ENCODE data around the gene EFNA4.
"Not testable (repeated sequence)": the region's sequence is repeated elsewhere in the genome, so short reads cannot be mapped to it uniquely, and the experiment has no call there.

The EFNA4 gene

GRCh38 chr1:155091071-155092051 lies 27.8 kb downstream of the EFNA4 start:
- peak; percentile 23 to 86 (median 74) for DNase-seq

GRCh38 chr1:155092131-155092530 lies 28.6 kb downstream of the EFNA4 start:
- no peak for DNase-seq

DNA sequence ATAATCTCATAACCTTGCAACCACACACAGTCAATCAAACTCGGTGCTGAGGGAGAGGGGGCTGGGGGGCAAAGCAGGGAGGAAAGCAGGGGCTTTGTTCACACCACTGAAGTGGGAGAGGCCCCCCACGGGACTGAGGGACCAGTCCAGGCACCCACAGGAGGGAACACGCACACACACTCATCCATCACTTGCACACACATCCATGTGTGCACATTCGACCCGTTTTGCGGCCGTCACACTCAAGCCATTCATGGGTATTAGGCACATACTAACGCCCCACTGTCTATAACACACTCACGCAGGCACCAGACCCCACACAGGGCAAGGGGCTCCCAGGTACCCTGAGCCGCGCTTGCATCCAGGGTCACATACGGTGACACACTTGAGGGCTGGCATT lies 29.1 kb downstream of the EFNA4 start:
- no peak for DNase-seq

DNA sequence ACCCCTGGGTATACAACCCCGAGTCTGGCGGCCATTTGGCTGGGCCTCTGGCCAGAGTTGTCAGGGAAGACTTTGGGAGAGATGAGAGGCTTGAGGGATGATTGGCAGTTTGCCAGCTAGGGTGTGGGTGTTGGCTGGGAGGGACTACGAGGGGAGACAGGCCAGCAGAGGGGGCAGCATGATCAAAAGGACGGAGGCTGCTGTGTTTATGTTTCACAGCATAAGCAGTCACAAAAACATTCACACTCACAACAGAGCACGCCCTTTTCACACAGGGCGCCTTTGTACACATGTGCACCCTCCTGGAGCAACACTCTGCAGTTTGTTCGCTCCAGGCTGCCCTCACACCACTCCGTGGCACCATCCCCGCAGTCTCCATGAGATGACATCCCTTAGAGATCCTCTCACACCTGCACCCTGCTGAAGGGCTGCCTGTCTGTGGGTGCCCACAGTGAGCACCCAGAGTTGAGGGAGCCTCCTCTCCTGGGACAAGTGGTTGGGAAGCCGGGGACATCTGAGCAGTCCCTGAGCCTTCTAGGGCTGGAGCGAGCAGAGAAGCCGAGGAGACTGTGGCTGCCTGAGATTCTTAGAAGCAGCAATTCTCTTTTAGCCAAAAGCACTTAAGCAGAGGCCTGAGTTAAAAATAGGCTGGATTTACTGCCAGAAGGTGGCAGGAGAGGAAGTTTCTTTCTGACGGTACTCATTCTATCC lies 30.5 kb downstream of the EFNA4 start:
- peak in 1 of 6 experiments; percentile 15 for DNase-seq

DNA sequence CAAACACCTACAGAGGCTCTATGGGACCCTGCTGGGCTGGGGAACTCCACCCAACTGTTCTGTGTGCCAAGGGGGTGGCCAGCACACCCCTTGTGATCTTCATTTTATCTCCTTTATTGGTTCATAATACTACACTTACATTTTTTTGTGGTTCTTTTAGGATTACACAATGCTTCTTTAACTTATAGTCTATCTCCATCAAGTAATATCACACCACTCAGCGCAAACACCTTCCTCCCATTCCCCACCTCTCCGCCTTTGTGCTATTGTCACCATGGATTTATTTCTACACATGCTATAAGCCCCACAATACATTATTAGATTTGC lies 31.0 kb downstream of the EFNA4 start:
- DNase-seq = no peak

- no peak for DNase-seq
Measured at GRCh38 chr1:155099331-155099730, 35.8 kb downstream of the EFNA4 start.

- no peak for DNase-seq
Measured at GRCh38 chr1:155103325-155103724, 39.8 kb downstream of the EFNA4 start.

- DNase-seq = no peak
Measured at GRCh38 chr1:155104605-155105534, 41.3 kb downstream of the EFNA4 start.

DNA sequence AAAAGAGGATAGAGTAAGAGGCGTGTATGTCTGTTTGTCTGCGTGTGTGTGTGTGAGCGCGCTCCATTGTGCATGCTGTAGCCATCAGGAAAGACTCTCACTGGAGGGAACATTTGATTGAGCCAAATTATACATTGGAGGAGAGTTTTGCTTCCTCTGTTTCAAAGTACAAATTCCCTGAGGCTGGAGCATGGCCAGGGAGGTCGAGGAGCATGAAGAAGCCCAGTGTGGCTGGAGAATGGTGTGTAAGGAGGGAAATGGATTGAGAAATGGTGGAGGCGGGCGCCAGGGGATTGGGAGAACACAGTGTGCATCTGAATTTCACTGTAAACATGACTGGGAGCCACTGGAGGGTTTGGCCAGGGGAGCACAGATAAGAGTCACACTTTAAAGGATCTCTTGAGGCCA lies 42.1 kb downstream of the EFNA4 start:
- DNase-seq = no peak

- DNase-seq = no peak
Measured at GRCh38 chr1:155106862-155107261, 43.3 kb downstream of the EFNA4 start.

DNA sequence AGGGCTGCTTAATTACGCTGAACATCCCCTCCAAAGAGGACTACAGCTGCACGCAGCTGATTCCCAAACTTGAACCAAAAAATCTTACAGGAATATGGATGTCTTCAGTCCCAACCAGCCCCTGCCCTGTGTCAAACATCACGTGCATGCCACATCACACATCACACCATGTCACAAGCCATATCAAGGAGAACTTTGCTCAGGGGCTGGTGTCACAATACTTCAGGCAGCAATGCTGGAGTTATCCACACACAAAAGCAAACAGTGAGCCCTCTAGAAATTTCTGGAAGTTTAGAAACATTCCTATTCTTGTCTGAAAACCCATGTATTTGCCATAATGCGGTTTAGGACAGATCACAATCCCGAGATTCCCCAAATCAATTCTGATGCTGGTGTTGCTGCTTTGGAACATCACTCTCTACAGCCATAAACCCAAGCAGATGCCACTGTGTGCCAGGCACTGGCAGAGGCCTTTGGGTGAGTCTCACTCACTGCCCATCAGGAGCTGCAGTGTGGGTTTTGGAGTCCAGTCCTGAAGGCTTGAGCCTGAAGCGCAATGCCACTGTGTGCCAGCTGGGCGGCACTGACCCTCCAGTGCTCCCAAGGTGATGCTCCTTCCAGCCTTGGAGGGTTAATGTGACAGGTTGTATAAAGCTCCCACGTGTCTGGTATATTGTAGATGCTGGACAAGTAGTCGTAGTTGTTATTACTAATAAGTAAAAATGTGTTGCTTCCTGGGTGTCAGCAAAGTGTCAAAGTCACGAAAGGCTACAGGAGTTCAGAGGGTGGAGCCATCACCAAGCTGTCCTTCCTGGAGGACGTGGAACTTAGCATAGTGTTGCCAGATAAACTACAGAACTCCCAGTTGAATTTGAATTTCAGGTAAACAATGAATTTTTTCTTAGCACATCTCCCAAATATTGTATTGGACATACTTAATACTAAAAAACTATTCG lies 44.0 kb downstream of the EFNA4 start:
- no peak for DNase-seq

- no peak for DNase-seq
Measured at GRCh38 chr1:155108296-155108695, 44.8 kb downstream of the EFNA4 start.

DNA sequence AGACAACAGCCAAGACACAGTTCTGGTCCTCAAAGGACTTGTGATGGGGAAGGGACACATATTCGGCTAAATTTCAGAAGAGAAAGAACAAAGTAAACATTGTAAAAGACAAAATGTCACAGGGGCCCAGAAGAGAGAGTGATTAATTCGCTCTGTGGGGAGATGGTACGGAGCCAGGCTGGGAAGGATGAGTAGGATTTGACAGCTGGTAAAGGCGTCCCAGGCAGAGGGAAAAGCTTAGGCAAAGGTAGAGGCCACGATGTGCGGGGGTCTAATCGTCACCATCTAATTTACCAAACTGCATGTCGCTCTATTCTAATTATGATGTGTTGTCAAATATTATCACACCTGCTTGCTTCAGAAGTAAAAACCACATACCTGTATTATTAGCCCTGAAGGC lies 46.8 kb downstream of the EFNA4 start:
- DNase-seq = no peak

DNA sequence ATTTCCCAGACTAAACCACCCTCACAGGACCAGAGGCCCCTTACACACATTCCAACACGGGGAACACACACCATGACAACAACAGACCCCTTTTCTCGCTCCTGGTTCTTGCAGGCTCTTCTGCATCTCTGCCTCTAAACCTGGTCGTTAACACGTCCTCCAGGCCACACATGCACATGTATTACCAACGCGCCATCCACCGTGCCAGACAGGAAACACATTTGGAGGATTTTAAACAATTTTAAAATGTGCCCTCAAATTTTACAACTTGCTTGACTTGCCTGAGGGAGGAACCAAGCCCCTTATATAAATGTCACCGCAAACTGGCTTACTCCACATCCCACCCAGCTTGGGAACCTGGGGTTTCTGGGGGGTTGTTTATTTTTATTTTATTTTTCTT lies 47.3 kb downstream of the EFNA4 start:
- no peak for DNase-seq

DNA sequence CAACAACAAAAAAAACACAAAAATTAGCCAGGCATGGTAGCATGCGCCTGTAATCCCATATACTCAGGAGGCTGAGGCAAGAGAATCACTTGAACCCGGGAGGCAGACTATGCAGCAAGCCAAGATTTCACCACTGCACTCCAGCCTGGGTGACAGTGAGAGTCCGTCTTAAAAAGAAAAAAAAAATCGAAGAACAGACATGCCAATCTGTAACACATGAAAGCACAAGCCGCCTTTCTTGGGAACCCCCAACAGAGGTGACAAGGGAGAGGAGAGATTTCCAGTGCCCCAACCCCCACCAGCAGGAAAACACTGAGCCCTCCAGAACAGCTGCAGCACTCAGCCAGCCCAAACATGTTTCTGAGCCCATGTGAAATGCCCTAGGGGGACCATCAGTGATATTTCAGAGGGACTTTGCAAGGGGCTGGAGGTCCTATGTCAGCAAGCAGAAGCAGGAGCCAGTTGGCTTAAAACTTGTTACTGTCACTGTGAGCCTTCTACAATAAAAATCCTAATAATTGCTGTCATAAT lies 50.0 kb downstream of the EFNA4 start:
- no peak for DNase-seq

- no peak for DNase-seq
Measured at GRCh38 chr1:155116113-155116764, 52.7 kb downstream of the EFNA4 start.

DNA sequence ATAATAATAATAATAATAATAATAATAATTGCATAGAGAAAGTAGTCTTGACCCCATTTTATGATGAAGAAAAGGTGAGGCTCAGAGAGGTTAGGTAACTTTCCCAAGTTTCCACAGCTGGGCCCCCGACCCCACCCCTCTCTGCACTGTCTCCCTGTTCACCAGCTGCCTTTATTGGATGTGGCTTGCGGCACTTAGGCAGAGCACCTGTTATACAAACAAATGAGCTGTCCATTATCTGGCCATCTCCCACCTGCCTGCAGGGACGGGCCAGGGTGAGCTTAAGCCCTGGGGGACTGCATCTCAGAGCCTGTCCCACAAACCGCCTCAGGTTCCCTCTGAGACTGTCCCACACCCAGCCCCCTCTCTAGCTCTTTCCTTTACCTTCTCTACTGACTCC lies 54.1 kb downstream of the EFNA4 start:
- DNase-seq = no peak

GRCh38 chr1:155118090-155118489 lies 54.5 kb downstream of the EFNA4 start:
- DNase-seq = not testable (repeated sequence)

Measured in stimulated activated naive CD4-positive, alpha-beta T cell (primary cell).